Mesothelial cell of epicardium (in vitro differentiated cells): Measurements from ENCODE around the gene GPC4. TPM values are rescaled to one million over a fixed set of nuclear protein-coding genes. Genes with fewer than 3 reads are reported as not detected.
"Not testable (repeated sequence)": the region's sequence is repeated elsewhere in the genome, so short reads cannot be mapped to it uniquely, and the experiment has no call there.

Experiments
- DNase-seq, 2 experiments: peaks; one replicate each; pipeline ENCODE4 v3.0.0; 2021; ENCODE audit warnings: low spot score in 2 of 2; ENCODE audit not compliant: unreplicated experiment in 2 of 2
- H3K27ac Mint-ChIP-seq: 2 replicates; pipeline ENCODE4 v1.8.0; 2021; ENCODE audit warnings: mixed read lengths
- H3K27me3 Mint-ChIP-seq: 2 replicates; pipeline ENCODE4 v1.8.0; 2021; ENCODE audit warnings: low read depth, mixed read lengths
- H3K36me3 Mint-ChIP-seq: 2 replicates; pipeline ENCODE4 v1.8.0; 2021; ENCODE audit warnings: mixed read lengths
- H3K4me1 Mint-ChIP-seq: 2 replicates; pipeline ENCODE4 v1.8.0; 2021; ENCODE audit warnings: mixed read lengths
- H3K4me3 Mint-ChIP-seq: 2 replicates; pipeline ENCODE4 v1.8.0; 2021; ENCODE audit warnings: mild to moderate bottlenecking, moderate library complexity, mixed read lengths
- H3K9me3 Mint-ChIP-seq: 2 replicates; pipeline ENCODE4 v1.8.0; 2021; ENCODE audit warnings: mixed read lengths
- CTCF ChIP-seq: fragments of 200-600 bp; sonication (generic); IDR thresholded peaks from one replicate; pipeline ENCODE4 v1.5.0; 2021; ENCODE audit warnings: antibody characterized with exemption; ENCODE audit not compliant: unreplicated experiment
- total RNA-seq: library from RNA; stranded (reverse); gene quantifications from 3 replicates; pipeline ENCODE4 v1.2.1, GENCODE V29; 2021

Gene GPC4
- total RNA-seq, 1 donor from 2014 or later = 44.8 TPM

GRCh38 chrX:133290076-133290475, 125.2 kb downstream of the GPC4 start:
- H3K9me3 Mint-ChIP-seq = peaks cover 8% of the 10 kb centered on the region
- peaks cover 6% of the 10 kb centered on the region for H3K4me1 Mint-ChIP-seq
- no peak for DNase-seq
- H3K27ac Mint-ChIP-seq = no peak overlapping the region
- H3K4me3 Mint-ChIP-seq = no peak overlapping the region
- TF ChIP-seq CTCF = no peak
- H3K27me3 Mint-ChIP-seq = no peaks in the 10 kb centered on the region
- no peaks in the 10 kb centered on the region for H3K36me3 Mint-ChIP-seq

GRCh38 chrX:133287860-133288259, 127.4 kb downstream of the GPC4 start:
- Mint-ChIP-seq H3K4me1 (no peaks in the 10 kb centered on the region), H3K27ac (no peak overlapping the region), H3K9me3 (peaks cover 19% of the 10 kb centered on the region), H3K36me3 (no peaks in the 10 kb centered on the region), H3K27me3 (no peaks in the 10 kb centered on the region), H3K4me3 (no peak overlapping the region)
- DNase-seq = no peak
- no peak for TF ChIP-seq CTCF

GRCh38 chrX:133285341-133285740, 129.9 kb downstream of the GPC4 start:
- no peaks in the 10 kb centered on the region for H3K27me3 Mint-ChIP-seq
- H3K4me3 Mint-ChIP-seq = no peak overlapping the region
- DNase-seq = no peak

GRCh38 chrX:133279112-133279730, 136.1 kb downstream of the GPC4 start:
- not testable (repeated sequence) for H3K27ac Mint-ChIP-seq, H3K4me3 Mint-ChIP-seq, DNase-seq, H3K27me3 Mint-ChIP-seq, H3K4me1 Mint-ChIP-seq
- Mint-ChIP-seq H3K36me3 (peaks cover 11% of the 10 kb centered on the region), H3K9me3 (peaks cover 48% of the 10 kb centered on the region)

More at GRCh38 chrX:133285341-133285740, 129.9 kb downstream of the GPC4 start:
- H3K36me3 Mint-ChIP-seq = peaks cover 6% of the 10 kb centered on the region
- no peak for TF ChIP-seq CTCF
- H3K4me1 Mint-ChIP-seq = no peaks in the 10 kb centered on the region
- peaks cover 34% of the 10 kb centered on the region for H3K9me3 Mint-ChIP-seq
- H3K27ac Mint-ChIP-seq = no peak overlapping the region

- peaks cover 5% of the 10 kb centered on the region for H3K4me1 Mint-ChIP-seq
- H3K9me3 Mint-ChIP-seq = peaks cover 9% of the 10 kb centered on the region
- no peak for DNase-seq
- H3K27ac Mint-ChIP-seq = no peak overlapping the region
- H3K36me3 Mint-ChIP-seq = peaks cover under 1% of the 10 kb centered on the region
- no peaks in the 10 kb centered on the region for H3K27me3 Mint-ChIP-seq
- no peak overlapping the region for H3K4me3 Mint-ChIP-seq
- TF ChIP-seq CTCF = no peak
Observed at GRCh38 chrX:133273180-133273579, 142.1 kb downstream of the GPC4 start.

- no peak overlapping the region for H3K27ac Mint-ChIP-seq
- H3K4me3 Mint-ChIP-seq = no peak overlapping the region
- no peaks in the 10 kb centered on the region for H3K27me3 Mint-ChIP-seq
- TF ChIP-seq CTCF = no peak
- peaks cover 30% of the 10 kb centered on the region for H3K4me1 Mint-ChIP-seq
- no peak for DNase-seq
- H3K9me3 Mint-ChIP-seq = no peaks in the 10 kb centered on the region
- no peaks in the 10 kb centered on the region for H3K36me3 Mint-ChIP-seq
Observed at GRCh38 chrX:133269168-133269567, 146.1 kb downstream of the GPC4 start.
